HG02870 (cell line): ENCODE results near the gene NAV2.

Experiments used
- ATAC-seq: cut with Tn5 transposase; IDR thresholded peaks from one replicate; pipeline ENCODE4 v1.9.1; 2021; ENCODE audit warnings: mild to moderate bottlenecking, moderate library complexity; ENCODE audit not compliant: unreplicated experiment

The NAV2 gene

DNA sequence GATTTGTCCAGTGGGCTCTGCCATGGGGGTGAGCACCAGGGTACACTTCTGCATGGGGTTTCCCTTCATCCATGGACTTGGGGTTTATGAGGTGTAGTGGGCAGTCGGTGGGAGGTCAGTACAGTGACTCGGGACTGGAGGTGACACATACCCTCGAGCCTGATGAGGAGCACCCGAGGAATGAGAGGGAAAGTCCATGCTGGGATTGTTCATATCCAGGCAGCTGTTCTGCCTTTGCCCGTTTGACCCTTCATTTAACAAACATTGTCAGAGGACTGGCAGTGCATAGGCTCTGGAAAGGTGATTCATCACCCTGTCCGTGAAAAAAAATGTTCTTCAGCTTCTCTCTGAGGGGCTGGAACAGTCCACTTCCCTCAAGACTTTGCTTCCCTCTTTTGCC is 2.7 kb downstream of the NAV2 start:
- ATAC-seq = no peak

DNA sequence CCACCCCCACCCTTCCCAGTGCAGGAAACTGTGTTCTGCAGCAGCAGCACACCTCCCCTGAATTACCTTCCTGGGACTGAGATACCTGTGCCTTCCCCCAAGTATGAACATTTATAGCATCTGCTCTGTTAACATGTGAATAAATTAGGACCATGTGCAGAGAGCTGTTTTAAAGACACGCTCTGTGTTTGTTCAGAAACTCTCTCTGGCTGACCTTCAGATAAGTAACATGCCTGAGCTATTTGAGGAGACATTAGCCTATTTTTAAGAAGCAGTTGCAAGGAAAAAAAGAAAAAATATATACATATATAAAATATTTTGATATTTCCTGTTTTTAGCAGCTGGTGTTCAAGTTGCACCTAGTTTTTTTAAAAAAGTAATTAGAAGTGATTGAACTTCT is 5.4 kb downstream of the NAV2 start:
- ATAC-seq = no peak

DNA sequence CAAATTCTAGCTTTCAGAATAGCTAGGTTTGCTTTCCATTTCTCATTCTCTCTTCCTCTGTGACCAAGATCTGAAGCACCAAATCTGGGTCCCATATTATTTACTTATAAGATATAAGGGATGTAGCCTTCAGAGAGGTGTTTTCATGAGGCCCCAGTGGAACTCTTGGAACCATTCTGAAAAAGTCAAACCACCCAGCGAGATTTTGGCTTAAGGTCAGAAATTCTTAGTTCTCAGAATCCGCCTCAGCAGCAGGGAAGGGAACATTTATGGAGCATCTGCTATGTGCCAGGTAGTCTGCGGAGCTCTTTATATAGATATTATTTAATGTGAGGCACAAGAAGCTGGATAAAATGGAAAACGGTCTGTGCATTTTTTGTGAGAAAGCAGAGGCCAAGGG is 6.3 kb downstream of the NAV2 start:
- no peak for ATAC-seq

DNA sequence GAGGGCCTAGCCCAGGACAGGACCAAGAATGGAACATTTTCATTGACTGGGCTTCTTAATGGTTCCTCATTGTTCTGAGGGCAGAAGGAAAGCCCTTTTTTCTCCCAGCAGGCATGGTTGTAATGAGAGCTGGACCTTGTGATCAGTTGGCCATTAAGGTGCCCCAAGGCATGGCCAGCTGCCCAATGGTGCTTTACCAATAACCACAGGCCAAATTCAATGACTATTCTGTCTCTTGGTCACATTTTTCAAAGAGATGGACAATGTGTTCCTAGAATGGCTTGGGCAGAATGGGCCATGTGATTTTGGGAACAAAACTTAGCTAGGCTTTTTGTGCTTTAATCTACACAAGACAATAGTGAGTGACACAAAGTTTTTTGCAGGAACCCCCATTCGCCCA is 7.3 kb downstream of the NAV2 start:
- ATAC-seq = no peak

DNA sequence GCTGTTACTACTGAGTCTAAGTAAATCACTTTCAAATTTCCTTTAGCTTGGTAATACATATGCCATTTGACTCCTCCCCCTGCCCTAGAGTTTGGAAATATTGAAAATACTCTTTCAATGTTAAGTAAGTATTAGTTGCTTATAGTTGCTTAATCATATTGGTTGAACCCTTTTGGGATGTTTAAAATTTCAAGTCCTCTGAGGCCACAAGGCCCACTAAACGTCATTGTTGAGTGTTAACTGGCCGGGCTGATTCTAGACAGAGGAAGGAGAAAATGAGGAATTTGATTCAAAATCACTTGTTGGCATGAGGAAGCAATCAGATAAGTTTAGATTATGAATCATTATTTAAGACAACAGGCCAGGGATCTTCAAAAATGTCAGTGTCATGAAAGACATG is 8.5 kb downstream of the NAV2 start:
- no peak for ATAC-seq

DNA sequence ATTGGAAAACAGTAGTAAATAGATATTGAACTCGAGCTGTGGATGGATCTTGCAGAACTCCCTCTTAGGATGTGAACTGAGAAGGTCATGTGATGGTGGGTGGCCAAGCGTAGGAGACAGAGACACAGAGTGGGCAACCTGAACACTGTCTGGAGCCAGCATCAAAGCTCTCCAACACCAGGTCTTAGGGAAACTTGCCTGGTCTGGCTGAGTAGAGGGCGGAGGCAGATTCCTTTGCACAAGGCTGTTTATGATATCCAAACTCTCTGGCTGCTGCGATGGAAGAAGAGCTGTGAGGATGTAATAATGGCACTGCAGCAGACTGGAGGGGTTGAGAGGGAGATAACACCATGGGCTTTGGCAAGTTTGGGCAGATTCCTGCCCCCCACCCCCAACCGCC is 10.1 kb downstream of the NAV2 start:
- ATAC-seq = no peak

DNA sequence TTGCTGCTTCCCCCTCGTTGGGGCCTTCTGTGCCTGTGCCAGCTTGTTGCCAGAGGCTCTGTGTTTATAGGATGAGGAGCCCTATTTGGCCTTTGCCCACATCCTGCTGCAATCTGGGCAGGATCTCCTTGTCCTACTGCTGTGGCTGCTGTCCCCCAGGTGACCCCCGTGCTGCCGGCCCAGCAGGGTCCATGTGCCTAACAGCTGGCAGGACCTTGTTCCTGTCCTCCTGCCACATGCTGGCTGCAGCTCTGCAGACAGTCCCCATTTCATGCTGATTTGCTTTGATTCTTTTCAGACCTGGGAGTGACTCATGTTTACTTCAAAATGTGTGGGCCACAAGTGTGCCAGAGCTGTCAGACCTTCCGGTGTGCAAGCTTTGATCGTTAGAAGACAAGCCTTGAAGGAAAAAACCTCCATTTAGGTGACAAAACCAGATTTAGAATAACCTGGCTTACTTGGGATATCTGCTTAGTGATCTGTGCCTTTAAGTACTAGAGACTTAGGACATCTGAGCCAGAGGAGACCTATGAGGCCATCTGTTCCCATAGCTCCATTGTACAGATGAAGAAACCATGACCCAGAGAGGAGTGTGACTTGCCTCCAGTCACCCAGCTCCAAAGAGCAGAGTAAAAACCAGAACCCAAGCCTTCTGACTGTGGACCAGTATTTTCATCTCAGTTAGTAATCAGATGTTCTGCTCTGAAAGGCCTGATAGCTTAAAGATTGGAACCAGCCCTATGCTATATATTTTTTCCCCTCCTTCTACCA is 11.1 kb downstream of the NAV2 start:
- no peak for ATAC-seq

DNA sequence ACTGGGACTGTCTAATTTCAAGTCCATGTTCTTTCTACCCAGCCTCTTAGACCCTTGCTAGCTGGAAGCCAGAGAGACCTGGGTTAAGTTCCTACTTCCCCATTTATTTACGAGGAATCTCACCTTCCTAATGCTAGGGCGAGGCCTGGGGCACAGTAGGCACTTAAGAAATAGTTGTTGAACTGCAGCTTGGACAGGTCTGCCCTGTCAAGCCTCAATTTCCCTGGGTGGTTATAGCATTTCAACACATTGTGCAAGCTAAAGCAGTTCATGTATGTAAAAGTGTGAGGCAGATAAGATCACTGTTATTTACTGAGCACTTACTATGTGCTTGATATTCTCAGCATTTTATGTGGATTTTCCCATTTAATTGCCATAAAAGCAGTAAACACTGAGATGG is 12.1 kb downstream of the NAV2 start:
- no peak for ATAC-seq

DNA sequence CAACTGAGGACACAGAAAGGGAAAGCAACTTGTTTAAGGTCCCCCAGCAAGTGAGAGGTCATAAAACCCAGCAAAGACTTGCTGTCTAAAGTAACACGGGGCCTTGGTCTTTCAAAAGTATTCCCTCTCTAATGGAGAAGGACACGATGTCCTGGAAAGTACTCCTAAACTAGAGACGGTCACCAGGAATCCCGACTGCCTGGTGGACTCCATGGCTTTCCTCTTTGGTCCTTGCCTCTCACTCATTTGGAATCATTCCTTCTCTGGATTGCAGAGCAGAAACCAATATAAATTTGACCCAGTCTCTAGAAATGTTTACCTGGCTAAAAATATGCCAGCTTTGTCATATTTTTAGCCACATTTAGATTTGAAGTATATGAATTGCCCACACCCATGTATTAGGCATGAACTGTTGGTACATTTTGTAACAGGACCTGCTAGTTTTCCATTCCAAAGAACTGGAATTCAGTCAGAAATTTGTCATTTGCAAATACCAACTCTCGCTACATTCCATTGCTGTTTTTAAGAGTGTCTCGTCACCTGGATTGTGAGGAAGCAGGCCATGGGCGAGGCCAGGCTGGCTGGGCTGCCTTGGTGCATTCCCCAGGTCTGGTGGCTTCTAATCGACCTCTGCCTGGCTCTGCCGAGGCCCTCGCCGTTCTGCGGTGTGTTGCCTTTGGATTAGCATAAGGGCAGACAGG is 12.9 kb downstream of the NAV2 start:
- no peak for ATAC-seq

DNA sequence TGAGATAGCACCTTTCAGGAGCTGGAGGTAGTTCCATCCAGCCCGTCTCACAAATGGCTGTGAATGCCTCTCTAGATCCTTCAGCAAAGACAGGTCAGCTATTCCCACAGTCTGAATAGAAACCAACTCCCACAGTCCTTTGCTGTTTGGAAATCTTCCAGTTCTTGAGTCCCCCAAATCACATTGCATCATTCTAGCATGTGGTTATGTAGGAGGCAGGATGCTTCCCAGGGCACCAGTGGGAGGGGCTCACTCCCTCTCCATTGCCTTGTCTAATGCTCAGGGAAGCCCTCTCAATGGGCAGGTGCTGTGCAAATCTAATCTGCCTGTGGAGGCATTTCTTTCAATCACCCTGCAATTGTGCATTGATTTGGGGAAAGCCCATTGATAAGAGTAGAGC is 14.6 kb downstream of the NAV2 start:
- no peak for ATAC-seq

DNA sequence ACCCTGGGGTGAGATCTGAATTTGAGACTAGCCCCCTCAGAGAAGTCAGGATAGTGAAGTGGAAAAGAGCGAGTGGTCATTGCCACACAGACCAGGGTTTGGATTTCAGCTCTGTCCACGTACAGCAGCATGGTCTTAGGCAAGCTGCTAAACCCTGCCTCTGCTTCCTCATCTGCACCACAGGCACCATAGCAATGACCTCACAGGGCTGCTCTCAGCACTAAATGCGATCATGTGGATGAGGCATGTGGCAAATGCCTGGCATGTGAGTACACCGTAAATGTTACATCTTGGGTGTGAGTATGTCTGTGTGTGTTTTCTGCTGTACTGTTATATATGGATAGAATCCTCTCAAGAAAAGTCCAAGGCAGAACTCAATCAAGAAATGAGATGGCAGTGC is 15.8 kb downstream of the NAV2 start:
- no peak for ATAC-seq

DNA sequence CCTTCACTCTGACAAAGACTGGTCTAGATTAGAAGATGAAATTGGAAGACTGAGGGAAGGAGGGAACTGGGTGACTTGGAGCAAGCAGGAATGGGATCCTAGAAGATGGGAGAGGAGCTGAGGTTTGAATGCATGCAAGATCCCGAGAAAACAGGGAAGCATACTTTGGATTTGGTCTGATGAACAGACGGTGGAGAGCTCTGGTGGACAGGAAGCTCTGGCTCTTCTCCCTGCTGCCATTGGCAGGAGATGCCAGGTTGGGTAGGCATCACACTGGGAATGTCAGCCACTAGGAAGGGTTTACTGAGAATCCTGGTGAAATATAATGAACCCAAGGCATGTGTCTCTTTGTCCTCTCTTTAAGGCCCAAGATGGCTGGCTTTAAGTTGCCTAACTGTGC is 16.5 kb downstream of the NAV2 start:
- ATAC-seq = no peak

DNA sequence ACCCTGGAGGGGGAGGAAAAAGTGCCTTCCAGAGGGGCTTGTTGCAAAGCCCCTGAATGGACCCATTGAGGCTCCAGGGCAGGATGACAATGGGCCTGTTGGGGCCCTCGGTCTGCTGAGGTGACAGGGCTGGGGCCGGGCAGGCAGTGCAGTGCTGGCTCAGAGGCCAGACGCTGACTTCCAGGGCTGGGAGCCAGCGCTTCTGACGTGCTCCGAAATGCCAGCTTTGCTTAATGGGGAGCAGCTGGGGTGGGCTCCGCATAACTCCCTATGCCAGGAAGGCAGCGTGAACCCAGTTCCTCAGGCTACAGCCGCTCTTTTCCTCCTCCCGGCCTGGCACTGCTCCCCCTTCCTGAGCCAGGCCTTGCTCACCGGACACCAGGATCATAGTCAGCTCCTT is 17.7 kb downstream of the NAV2 start:
- no peak for ATAC-seq

DNA sequence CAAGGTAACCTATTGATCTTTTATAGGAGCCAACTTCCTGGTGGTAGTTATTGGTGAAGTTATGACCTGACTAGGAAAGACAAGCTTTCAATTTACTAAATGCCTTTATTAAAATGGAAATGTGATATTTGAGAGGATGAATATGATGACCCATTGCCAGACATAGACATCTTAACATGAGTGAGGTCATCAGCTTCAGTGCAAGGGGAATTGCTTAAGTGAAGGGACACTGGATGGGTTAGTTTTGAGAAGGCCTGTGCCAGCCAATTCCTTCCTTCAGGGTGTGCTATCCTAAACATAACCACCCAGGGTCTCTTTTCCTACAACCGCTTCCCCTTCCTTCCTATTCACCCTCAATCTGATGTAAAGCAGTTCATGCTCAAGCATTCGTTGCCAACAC is 21.5 kb downstream of the NAV2 start:
- no peak for ATAC-seq

DNA sequence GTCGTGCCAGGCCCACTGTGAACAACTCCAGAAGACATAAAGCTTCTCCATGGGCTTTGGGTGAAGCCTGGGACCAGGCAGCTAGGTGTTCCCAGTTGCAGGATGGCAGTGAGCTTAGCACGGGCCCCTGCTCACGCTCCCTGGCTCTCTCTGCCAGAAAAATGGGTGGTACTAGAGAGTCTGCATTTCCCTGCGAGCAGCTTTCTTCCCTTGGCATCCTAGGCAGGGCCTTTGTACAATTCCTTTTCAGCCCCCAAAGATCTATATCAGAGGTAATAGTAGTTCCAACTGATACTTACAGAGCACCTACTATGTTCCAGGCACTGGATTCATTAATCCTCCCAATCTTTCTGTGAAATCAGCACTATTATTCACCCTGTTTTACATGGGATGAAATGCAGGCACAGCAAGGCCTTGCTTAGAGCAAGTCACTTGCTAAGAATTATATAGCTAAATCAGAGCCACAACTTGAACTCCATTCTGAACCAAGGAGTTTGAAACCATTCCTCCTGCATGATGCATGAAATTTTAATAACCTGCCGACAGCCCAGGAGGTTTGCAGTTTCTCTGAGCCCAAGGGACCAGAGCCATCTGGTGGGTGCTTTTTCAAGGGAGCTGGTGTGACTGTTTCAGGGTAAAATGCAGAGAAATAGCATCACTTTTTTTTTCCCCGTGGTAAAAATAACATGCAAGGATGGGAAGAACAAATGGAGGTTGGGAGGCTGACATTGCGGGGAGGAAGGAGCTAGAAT is 22.7 kb downstream of the NAV2 start:
- no peak for ATAC-seq

DNA sequence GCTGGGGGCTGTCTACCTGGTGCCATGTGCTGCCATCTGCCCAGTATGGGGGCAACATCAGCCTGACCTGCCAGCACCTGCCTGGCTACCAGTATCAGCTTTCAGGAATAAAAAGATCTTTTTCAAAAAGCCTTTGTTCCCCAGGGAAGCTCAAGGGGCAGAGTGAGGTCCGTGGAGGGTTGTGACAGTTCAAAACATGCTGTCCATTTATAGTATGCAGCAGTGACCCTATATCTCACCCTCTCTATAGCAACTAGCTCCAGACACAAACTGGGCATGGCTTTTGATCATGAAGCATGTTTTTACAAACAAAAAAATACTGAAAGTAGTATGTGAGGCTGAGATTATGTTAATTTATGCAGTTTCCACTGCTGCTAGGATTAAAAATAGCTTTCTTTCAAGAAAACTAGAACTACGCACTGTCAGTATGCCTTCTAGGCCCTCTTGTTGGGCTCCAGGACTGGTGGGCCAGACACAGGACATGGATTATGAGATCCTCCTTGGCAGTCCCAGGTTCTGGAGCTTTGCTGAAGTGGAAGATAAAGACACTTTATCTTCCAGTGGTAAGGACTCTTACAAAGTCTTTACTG is 23.4 kb downstream of the NAV2 start:
- ATAC-seq = no peak

DNA sequence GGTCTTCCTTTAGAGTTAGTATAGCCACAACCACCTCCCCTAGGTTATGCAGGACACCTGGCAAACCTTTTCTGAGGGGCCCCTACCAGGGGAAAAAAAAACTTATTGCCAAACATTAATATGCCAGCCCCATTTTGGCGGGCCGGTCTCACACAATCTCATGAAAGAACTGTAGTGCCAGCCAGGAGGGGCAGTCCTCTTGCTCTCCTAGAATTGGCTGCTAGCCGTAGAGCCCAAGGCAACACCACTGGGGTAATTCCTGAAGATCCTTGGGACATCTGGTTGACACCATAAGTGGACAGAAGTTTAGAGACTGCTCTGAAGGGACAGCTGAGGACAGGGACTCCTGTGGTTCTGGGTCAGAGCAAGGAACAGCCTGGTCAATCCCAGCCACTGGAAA is 24.2 kb downstream of the NAV2 start:
- no peak for ATAC-seq

DNA sequence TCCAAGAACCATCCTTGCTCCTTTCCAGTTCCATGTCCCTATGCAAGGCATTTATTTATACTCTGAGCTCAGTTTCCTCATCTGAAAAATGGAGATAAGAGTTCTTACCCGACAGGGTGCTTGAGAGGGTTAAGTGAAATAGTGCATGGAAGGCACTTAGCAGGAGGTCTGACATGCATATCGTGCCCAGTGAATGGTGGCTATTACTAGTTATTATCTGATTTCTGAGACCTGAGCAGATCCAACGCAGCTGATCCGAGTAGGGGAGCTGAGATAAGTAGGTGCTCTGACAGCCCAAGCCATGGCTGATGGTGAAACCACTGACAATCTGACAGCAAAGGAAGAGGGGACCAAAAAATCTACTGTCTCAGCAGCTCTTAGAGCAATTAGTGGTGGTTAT is 24.9 kb downstream of the NAV2 start:
- no peak for ATAC-seq

DNA sequence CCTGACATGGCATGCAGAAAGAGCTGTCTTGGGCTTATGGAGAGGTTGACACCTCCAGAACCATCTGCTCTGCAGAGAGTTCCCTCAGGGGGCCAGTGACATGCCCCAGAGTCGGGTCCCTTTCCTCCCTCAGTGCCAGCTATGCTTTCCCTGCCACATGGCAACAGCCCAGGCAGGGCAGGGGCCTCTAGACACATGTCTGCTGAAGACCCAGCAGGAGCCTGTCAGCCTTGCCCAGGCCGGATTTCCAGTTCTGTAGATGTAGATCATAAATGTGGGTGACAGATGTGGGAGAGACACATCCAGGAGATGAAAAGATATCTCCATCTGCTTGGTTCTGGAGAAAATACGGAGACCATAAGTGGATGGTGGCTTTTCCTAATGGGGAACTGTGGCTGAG is 25.5 kb downstream of the NAV2 start:
- no peak for ATAC-seq

DNA sequence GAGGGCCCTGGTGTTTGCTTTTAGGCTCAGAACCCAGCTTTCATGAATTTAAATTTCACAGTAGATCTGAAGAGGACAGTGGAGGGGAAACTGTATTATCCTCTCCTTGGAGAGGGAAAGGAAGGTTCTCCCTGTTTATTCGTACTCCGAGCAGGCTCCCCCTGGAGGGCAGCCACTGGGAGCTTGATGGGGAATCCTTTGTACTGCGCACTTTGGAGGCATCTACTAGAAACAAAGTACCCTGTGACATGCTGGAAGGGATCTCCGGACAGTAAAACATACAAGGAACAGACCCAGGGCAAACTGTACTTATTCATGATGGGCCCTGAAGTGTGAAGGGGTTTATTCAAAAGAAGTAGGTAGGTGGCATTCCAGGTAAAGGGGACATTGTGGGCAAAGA is 27.2 kb downstream of the NAV2 start:
- no peak for ATAC-seq

DNA sequence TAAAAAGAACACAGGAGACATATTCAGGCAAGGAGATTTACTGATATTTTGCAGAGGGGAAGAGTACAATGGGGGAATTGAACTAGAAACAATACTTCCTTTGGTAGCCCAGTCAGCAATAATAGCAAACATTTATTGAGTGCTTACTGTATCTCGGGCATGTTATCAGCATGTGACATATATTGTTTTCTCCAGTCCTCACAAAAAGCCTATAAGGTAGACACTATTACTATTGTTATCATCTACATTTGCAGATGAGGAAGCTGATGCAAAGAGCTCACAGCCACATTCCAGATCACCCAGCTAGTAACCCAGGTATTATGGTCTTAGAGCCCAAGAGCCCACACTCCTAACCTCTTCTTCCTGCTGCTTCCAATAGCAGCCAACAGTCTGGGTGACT is 27.9 kb downstream of the NAV2 start:
- no peak for ATAC-seq
